Measurements from ENCODE around the gene GRIP2.

DNA sequence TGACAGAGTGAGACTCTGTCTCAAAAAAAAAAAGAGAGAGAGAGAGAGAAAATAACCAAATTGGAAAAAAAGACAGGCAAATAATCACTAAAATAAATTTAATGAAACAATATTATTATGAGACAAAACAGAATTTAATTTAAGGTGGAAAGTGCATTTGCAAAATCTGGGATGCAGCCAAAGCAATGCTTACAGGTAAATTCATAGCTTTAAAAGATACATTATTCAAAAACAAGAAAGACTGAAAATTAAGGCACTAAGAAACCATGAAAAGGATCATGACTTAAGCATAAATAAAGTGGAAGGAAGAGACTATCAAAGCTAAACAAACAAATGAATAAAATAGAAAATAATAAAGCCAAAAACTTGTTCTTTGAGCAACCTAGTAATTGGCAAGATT, 37.7 kb downstream of the GRIP2 start:
- TF ChIP-seq, protein P1, sequence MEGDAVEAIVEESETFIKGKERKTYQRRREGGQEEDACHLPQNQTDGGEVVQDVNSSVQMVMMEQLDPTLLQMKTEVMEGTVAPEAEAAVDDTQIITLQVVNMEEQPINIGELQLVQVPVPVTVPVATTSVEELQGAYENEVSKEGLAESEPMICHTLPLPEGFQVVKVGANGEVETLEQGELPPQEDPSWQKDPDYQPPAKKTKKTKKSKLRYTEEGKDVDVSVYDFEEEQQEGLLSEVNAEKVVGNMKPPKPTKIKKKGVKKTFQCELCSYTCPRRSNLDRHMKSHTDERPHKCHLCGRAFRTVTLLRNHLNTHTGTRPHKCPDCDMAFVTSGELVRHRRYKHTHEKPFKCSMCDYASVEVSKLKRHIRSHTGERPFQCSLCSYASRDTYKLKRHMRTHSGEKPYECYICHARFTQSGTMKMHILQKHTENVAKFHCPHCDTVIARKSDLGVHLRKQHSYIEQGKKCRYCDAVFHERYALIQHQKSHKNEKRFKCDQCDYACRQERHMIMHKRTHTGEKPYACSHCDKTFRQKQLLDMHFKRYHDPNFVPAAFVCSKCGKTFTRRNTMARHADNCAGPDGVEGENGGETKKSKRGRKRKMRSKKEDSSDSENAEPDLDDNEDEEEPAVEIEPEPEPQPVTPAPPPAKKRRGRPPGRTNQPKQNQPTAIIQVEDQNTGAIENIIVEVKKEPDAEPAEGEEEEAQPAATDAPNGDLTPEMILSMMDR (IDR thresholded peaks at IDR 0.05) = no peak
- TF ChIP-seq POLR2A (IDR thresholded peaks at IDR 0.05) = no peak
